HG03520 (cell line): Measurements from ENCODE around the gene EIF4A3.

Source experiments
- ATAC-seq: cut with Tn5 transposase; IDR thresholded peaks from one replicate; pipeline ENCODE4 v1.9.1; 2021; ENCODE audit warnings: mild to moderate bottlenecking, moderate library complexity; ENCODE audit not compliant: unreplicated experiment

The EIF4A3 gene

GRCh38 chr17:80147035-80147822 lies at the start of gene EIF4A3:
Gene EIF4A3, minus strand, starts transcription at chr17:80147128. Its CDS starts 167 bp downstream, at chr17:80146961.
- peak; percentile 74 for ATAC-seq

GRCh38 chr17:80196652-80197051 lies 49.7 kb upstream of the EIF4A3 start:
- no peak for ATAC-seq

- no peak for ATAC-seq
Measured at GRCh38 chr17:80195671-80196529, 49.0 kb upstream of the EIF4A3 start.

- ATAC-seq, result no peak
Measured at GRCh38 chr17:80195141-80195540, 48.2 kb upstream of the EIF4A3 start.

GRCh38 chr17:80191865-80192661 lies 45.1 kb upstream of the EIF4A3 start:
- ATAC-seq, result no peak

GRCh38 chr17:80191192-80191591 lies 44.3 kb upstream of the EIF4A3 start:
- no peak for ATAC-seq

GRCh38 chr17:80190716-80191115 lies 43.8 kb upstream of the EIF4A3 start:
- ATAC-seq, result no peak

- ATAC-seq, result no peak
Measured at GRCh38 chr17:80189611-80190010, 42.7 kb upstream of the EIF4A3 start.

- ATAC-seq, result no peak
Measured at GRCh38 chr17:80187515-80187941, 40.6 kb upstream of the EIF4A3 start.

- no peak for ATAC-seq
Measured at GRCh38 chr17:80187090-80187489, 40.2 kb upstream of the EIF4A3 start.

GRCh38 chr17:80185968-80186367 lies 39.0 kb upstream of the EIF4A3 start:
- no peak for ATAC-seq

GRCh38 chr17:80184423-80184714 lies 37.4 kb upstream of the EIF4A3 start:
- no peak for ATAC-seq

GRCh38 chr17:80183581-80184422 lies 36.9 kb upstream of the EIF4A3 start:
- no peak for ATAC-seq

- no peak for ATAC-seq
Measured at GRCh38 chr17:80182845-80183223, 35.9 kb upstream of the EIF4A3 start.

- ATAC-seq, result no peak
Measured at GRCh38 chr17:80182118-80182844, 35.4 kb upstream of the EIF4A3 start.

- ATAC-seq, result no peak
Measured at GRCh38 chr17:80181431-80181830, 34.5 kb upstream of the EIF4A3 start.

- no peak for ATAC-seq
Measured at GRCh38 chr17:80180192-80180591, 33.3 kb upstream of the EIF4A3 start.

- ATAC-seq, result no peak
Measured at GRCh38 chr17:80177986-80178595, 31.2 kb upstream of the EIF4A3 start.

GRCh38 chr17:80176757-80177156 lies 29.8 kb upstream of the EIF4A3 start:
- ATAC-seq, result no peak
